Esophagus squamous epithelium (tissue), 5 donors: ENCODE data around the gene SUCLG2. TPM values are rescaled to one million over a fixed set of nuclear protein-coding genes. Genes with fewer than 3 reads are reported as not detected.

Experiments used
- DNase-seq: peaks from one replicate; lab custom pipeline; 2025; lab: John Stamatoyannopoulos, UW
- H3K27ac ChIP-seq, 4 donors: fragments of 200-600 bp; sonication (generic); one replicate each; pipeline ENCODE4 v1.5.1; 2016 to 2019; ENCODE audit warnings: mild to moderate bottlenecking in 1 of 4
- H3K27me3 ChIP-seq, 4 donors: fragments of 200-600 bp; sonication (generic); 1 replicate in 3 of 4; 2 replicates in 1 of 4; pipeline versions ENCODE4 v1.5.1 to v1.6.0; 2017 to 2021; ENCODE audit warnings: antibody characterized with exemption in 1 of 4
- H3K36me3 ChIP-seq, 3 donors: fragments of 200-600 bp; sonication (generic); one replicate each; pipeline ENCODE4 v1.5.1; 2016 to 2019
- H3K4me1 ChIP-seq, 3 donors: fragments of 200-600 bp; sonication (generic); one replicate each; pipeline ENCODE4 v1.5.1; 2017 to 2019
- H3K4me3 ChIP-seq, 4 donors: fragments of 200-600 bp; sonication (generic); 1 replicate in 3 of 4; 2 replicates in 1 of 4; pipeline ENCODE4 v1.5.1; 2016 to 2019; ENCODE audit warnings: mild to moderate bottlenecking in 2 of 4, moderate library complexity in 1 of 4
- H3K9me3 ChIP-seq, 3 donors: fragments of 200-600 bp; sonication (generic); one replicate each; pipeline ENCODE4 v1.5.1; 2016 to 2019
- POLR2A ChIP-seq, 4 donors: fragments of 450-650 bp; IDR thresholded peaks; one replicate each; pipeline ENCODE4 v1.6.1; 2017; ENCODE audit warnings: antibody characterized with exemption in 4 of 4, mild to moderate bottlenecking in 4 of 4, moderate library complexity in 3 of 4
- WGBS, 2 donors: methylation state at CpG; one replicate each; pipeline ENCODE4 v1.1.5; 2018; 5-methylcytosine and 5-hydroxymethylcytosine counted together
- intact Hi-C: fragments of 100-400 bp; cut with DNase I; formaldehyde crosslinking; loops from one replicate; pipeline ENCODE4 v1.15.0; 2022
- total RNA-seq, 4 donors: library from RNA; depleted of rRNA; stranded (reverse); fragments of >200 nt; gene quantifications; one replicate each; pipeline ENCODE4 v1.1.0, GENCODE V29; 2016
- TF ChIP-seq, protein P1 (sequence below), 6 experiments: fragments of 450-650 bp in 4 of 6; fragments of 200-600 bp in 2 of 6; sonication (generic) in 2 of 6; IDR thresholded peaks; one replicate each; pipeline ENCODE4 v1.5.1; 2016 to 2019; ENCODE audit warnings: antibody characterized with exemption in 6 of 6, mild to moderate bottlenecking in 4 of 6, moderate library complexity in 4 of 6
- donor health status: DM: yes; HTN: yes; CAD: no.

The SUCLG2 gene
- total RNA-seq, 4 donors from 2014 or later = 29.4 to 55.4 (median 38.8) TPM

DNA sequence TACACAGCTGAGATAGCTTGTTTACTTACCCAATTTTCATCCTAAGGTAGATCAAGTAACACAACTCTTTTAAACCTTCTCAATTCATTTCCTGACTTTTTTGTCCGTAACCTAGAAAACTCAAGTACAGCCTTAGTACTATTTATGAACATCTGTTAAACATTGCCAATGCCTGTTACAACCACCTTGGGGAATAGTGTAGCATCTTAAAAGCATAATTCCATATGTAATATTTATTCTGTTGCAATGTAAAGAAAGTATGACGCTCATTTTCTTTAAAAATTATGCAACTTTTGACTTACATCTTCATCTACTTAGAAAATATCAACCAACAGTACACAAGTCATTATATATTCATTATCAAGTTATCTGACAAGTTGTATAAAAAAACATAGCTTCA is 54.6 kb downstream of the SUCLG2 start:
- WGBS, 2 donors = 96 to 98% methylated on average over 2 of the region's 2 CpGs
- TF ChIP-seq, protein P1, sequence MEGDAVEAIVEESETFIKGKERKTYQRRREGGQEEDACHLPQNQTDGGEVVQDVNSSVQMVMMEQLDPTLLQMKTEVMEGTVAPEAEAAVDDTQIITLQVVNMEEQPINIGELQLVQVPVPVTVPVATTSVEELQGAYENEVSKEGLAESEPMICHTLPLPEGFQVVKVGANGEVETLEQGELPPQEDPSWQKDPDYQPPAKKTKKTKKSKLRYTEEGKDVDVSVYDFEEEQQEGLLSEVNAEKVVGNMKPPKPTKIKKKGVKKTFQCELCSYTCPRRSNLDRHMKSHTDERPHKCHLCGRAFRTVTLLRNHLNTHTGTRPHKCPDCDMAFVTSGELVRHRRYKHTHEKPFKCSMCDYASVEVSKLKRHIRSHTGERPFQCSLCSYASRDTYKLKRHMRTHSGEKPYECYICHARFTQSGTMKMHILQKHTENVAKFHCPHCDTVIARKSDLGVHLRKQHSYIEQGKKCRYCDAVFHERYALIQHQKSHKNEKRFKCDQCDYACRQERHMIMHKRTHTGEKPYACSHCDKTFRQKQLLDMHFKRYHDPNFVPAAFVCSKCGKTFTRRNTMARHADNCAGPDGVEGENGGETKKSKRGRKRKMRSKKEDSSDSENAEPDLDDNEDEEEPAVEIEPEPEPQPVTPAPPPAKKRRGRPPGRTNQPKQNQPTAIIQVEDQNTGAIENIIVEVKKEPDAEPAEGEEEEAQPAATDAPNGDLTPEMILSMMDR (IDR thresholded peaks at IDR 0.05) = no peak
- TF ChIP-seq POLR2A (IDR thresholded peaks at IDR 0.05) = no peak

DNA sequence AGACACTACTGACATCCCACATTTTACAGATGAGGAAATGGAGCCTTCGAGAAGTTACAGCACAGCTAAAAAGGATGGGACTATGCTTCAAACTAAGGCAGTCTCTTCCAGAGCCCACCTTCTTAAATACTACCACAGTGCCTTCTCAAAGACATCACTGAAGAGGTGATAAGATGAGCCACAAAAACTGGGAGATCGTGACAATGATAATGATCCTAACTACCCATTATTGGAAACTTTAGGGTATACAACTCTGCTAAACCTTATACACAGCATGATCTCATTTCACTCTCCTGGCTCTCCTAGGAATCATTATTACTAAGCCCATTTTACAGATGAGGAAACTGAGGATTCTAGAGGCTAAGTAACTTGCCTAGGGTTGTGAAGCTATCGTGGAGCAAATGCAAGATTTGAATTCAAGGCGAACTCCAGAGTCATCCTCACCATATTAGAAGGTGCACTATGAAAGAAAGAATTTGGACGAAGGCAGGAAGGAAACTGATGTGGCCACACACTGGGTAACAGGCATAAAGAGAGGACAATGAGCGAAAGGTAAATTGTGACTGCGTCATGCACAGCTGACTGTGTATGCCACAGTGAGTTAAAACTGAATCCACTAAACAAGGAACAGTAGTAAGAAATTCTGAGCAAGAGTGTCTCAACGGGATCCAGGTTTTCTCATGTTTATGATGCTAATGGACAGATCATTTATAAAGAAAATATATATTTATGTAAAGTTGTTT is 55.4 kb downstream of the SUCLG2 start:
- Histone ChIP-seq H3K4me1 (peaks cover 0 to 6% (median 0%) of the 10 kb centered on the region in 3 donors), H3K9me3 (no peaks in the 10 kb centered on the region), H3K27me3 (no peaks in the 10 kb centered on the region), H3K27ac (no peak overlapping the region), H3K36me3 (peaks cover 0 to 42% (median 0%) of the 10 kb centered on the region in 3 donors), H3K4me3 (no peak overlapping the region)
- TF ChIP-seq, protein P1 (IDR thresholded peaks at IDR 0.05) = no peak
- TF ChIP-seq POLR2A (IDR thresholded peaks at IDR 0.05) = no peak
- 87 to 94% methylated on average over 8 of the region's 8 CpGs for WGBS, 2 donors
- intact Hi-C loops = no loop called here
- DNase-seq = no peak

More for the DNA sequence above, 54.6 kb downstream of the SUCLG2 start:
- no peaks in the 10 kb centered on the region for H3K9me3 ChIP-seq
- H3K4me1 ChIP-seq = peaks cover 0 to 6% (median 0%) of the 10 kb centered on the region in 3 donors
- no peak overlapping the region for H3K4me3 ChIP-seq
- no peak for DNase-seq
- H3K27me3 ChIP-seq = no peaks in the 10 kb centered on the region
- H3K27ac ChIP-seq = no peak overlapping the region
- peaks cover 0 to 51% (median 0%) of the 10 kb centered on the region in 3 donors for H3K36me3 ChIP-seq
- intact Hi-C loops = no loop called here

GRCh38 chr3:67595424-67595823 is 59.0 kb downstream of the SUCLG2 start:
- DNase-seq = no peak
- H3K4me3 ChIP-seq = no peak overlapping the region
- intact Hi-C loops = no loop called here

DNA sequence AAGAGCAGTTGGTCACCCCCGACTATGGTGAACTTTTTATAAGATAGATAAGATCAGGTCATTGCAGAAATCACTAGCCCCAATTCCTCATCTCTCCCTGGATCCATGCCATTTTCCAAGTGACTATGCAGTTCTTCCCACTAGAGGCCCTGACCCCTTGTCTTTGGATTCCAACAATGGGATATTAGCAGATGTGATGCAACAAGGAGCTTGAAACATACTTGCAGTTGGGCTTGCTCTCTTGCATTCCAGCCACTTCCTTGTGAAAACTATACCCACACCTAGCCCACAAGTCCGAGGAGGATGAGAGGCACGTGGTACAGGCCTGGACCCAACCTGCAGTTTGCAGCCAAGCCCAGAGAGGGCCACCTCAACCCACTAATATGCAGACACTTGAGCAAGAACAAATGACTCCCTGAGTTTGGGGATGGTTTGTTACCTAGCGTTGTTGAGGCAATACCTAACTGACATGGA is 60.6 kb downstream of the SUCLG2 start:
- Histone ChIP-seq H3K27ac (no peak overlapping the region), H3K4me1 (no peaks in the 10 kb centered on the region), H3K4me3 (no peak overlapping the region), H3K27me3 (no peaks in the 10 kb centered on the region), H3K36me3 (peaks cover 0 to 48% (median 0%) of the 10 kb centered on the region in 3 donors), H3K9me3 (no peaks in the 10 kb centered on the region)
- TF ChIP-seq, protein P1 (IDR thresholded peaks at IDR 0.05) = no peak
- TF ChIP-seq POLR2A (IDR thresholded peaks at IDR 0.05) = no peak
- DNase-seq = no peak
- WGBS, 2 donors = 90 to 93% methylated on average over 3 to 4 of the region's 4 CpGs
- intact Hi-C loops = no loop called here

More at GRCh38 chr3:67595424-67595823, 59.0 kb downstream of the SUCLG2 start:
- Histone ChIP-seq H3K9me3 (no peaks in the 10 kb centered on the region), H3K27me3 (no peaks in the 10 kb centered on the region), H3K27ac (no peak overlapping the region), H3K4me1 (no peaks in the 10 kb centered on the region), H3K36me3 (peaks cover 0 to 51% (median 0%) of the 10 kb centered on the region in 3 donors)
- no peak for TF ChIP-seq POLR2A (IDR thresholded peaks at IDR 0.05)
- TF ChIP-seq, protein P1 (IDR thresholded peaks at IDR 0.05) = no peak
- WGBS, 2 donors = 79 to 100% methylated on average over 3 of the region's 3 CpGs

DNA sequence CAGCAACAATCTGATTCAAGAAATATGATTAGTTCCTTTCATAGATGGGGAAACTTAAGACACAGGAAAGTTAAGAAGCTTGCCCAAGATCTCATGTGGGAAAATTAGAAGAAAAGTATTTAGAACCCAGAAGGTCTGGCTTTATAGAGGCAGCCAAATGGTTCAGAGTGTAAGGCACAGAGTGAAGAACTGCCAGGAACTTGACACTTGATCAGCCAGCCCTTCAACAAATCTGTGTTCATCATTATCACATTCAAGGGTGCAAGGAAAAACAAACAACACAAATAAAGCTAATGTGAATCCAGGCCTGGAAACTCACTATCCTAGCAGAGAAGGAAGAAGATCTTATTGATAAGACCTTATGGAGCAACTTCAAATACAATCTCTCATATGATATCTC is 62.4 kb downstream of the SUCLG2 start:
- intact Hi-C loops = no loop called here
- no peak for DNase-seq
- Histone ChIP-seq H3K4me1 (no peaks in the 10 kb centered on the region), H3K27me3 (no peaks in the 10 kb centered on the region), H3K27ac (no peak overlapping the region), H3K9me3 (no peaks in the 10 kb centered on the region), H3K36me3 (peaks cover 0 to 34% (median 0%) of the 10 kb centered on the region in 3 donors), H3K4me3 (no peak overlapping the region)
- TF ChIP-seq, protein P1 (IDR thresholded peaks at IDR 0.05) = no peak
- no peak for TF ChIP-seq POLR2A (IDR thresholded peaks at IDR 0.05)
